G401.6 (cell line): ENCODE results near the gene KITLG.
"Not testable (repeated sequence)": the region's sequence is repeated elsewhere in the genome, so short reads cannot be mapped to it uniquely, and the experiment has no call there.

Experiments used
- FAIRE-seq: peaks from 2 replicates; lab custom pipeline; 2012; peaks lifted over from hg19 to GRCh38; lab: Jason Lieb, UNC

The KITLG gene, protein sequence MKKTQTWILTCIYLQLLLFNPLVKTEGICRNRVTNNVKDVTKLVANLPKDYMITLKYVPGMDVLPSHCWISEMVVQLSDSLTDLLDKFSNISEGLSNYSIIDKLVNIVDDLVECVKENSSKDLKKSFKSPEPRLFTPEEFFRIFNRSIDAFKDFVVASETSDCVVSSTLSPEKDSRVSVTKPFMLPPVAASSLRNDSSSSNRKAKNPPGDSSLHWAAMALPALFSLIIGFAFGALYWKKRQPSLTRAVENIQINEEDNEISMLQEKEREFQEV

DNA sequence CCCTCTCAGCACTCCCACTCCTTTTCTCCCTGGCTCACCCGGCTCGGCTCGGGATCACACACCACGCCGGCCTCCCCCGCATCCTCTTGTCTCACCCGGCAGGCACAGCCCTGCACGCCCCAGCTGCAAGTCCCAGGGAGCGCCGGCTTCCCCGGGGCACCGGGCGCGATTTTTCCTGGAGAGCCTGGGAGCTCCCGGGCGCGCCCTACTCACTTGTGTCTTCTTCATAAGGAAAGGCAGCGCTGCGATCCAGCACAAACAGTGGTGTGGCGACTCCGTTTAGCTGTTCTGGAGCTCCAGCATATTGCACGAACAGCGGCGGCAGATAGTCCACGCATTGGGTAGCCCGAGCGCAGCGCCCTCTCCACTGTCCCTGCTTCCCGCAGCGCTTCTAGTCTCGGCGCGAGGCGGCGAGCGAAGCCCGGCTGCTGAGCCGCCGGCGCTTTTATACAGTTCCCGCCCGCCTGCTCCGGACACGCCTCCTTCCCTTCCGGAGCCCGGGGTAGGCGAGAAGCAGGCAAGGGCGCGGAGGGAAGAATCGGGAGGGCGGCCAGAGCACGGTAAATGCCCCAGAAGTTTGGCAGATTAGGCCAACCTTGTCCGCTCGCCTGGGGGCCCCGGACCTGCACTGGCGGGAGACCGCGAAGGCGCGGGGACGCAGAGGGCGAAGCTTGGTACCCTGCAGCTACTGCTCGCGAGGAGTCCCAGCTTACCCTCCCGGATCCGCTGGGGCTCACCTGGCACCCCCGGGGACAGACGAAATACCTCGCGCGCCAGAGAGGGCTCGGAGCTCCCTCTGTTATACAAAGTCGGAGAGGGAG, at the start of gene KITLG:
Gene KITLG (minus strand): TSS at position 421 of the 821 bp plus-strand sequence. CDS start 193 bp downstream, at position 228.
- no peak for FAIRE-seq

DNA sequence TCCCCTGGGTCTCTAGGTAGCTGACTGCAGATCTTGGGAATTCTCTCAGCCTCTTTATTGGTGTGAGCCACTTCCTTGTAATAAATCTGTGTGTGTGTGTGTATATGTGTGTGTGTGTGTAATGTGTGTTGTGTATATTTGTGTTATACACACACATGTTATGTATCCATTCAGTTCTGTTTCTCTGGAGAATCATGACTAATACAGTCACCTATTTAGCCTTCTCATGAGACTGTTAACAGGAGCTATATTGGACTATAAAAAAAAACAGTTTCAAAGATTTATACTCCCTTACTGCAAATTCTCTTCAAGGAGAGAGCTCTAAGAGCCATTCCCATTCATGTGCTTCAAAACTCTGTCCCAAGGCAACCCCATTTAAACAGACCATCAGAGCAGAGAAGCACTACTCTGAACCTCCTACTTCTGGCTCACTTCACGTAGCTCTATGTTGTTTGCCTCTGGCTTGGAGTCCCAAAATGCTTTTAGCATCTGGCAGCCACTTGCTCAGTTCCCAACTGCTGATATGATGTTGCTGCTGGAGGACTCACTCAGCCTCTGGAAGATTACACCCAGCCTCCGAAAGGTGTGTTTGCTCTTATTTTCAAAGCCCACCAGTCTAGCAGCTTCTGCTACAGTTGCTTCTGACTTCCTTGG, 48.7 kb upstream of the KITLG start:
- FAIRE-seq: no peak

DNA sequence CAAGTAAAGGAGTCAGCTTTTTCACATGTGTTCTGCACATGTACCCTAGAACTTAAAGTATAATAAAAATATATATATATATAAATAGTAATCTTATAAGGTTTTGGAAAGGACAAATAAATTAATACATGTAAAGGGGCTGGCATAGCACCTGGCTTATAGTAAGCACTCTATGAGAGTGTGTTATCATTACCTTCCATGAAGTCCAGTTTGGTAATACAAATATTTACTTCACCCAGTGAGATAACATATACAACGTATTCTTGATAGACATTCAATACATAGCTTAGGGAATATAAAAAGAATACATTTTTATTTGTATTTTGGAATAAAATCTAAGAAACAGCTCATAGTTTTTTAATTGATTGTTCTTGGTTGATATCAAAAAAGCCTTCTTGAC, 47.8 kb upstream of the KITLG start:
- FAIRE-seq: not testable (repeated sequence)

DNA sequence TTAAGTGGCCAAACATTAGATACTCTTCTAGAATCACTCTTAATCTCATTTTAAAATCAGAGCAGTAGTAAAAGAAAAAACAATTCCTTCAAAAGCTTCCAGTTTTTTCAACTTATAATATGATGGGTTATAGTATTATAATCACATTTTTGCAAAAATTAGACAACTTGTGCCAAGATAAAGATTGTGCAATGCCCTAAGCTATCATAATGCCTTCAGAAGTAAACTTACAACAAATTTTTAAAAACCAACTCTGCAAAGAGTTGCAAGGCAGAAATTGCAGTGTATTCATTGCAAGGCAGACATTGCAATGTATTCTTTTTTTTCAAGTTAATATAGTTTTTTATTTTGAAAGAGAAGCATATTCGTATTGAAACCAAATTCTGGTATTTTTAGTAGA, 47.2 kb upstream of the KITLG start:
- no peak for FAIRE-seq

DNA sequence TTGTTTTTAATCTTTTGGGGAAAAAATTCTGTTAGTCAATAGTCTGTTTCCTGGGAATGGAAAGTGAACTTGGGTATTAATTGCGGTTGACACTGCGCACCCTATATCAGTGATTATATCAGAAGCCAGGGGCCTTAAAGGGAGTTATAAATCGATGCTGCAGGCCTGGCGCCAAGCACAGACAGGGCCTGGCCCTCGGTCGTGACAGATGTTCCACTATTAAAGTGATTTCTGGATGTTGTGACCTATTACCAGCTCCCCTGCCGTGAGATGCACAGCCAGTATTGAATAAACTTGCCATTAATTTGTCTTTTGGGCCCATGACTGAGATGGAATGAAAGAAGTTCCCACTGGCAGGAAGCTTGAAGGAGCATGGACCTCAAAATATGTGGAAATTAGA, 45.1 kb upstream of the KITLG start:
- FAIRE-seq: no peak

DNA sequence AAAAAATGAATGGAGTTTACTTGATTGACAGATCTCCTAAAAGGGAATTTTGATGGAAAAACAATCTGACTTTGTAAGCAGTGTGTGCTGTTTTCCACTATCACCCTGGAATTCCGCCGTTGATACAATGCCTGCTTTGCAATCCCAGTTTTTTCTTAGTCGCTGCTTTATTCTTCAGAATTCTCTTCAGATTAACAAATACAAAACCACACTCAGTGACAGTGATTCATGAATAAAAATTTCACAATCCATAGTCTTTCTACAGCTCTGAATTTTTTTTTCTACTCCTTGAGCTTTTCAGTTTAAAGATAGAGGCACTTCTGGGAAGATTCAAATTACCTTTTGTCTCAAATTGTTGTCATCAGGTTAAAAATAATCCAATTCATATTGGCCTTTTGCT, 44.6 kb upstream of the KITLG start:
- FAIRE-seq: no peak

DNA sequence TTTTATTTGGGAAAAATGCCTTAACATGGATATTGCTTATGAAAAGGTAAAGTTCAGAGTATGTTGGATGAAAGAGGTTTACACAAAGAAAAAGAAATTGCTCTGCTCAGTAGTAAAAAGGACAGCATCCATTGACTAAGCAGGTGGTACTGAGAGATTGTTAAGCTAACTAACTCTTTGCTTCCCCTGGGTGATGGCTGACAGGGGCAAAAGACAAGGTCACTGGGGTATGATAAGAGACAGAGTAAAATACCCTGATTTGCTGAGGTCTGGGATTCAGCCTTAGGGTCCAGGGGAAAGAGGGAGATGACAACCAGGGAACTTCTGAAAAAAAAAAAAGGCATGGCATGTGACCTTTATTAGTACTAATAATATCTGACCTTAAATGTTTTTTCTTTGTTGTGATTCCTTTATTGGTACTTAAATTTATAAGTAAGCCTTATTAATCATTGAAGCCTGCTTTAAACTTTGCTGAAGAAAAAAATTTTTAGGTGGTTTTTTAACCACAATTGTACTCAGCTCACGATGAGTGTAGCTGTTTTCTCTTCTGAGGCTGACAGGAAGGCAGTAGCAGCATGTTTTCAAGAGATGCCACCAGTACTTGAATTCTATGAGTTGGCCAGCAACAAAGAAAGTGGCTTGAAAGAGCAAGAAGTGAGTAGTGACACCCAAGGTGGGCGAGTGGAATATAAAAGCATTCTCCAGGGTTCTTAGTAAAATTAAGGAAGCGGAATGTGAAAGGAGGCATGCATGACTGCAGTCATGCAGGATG, 43.7 kb upstream of the KITLG start:
- FAIRE-seq: no peak

DNA sequence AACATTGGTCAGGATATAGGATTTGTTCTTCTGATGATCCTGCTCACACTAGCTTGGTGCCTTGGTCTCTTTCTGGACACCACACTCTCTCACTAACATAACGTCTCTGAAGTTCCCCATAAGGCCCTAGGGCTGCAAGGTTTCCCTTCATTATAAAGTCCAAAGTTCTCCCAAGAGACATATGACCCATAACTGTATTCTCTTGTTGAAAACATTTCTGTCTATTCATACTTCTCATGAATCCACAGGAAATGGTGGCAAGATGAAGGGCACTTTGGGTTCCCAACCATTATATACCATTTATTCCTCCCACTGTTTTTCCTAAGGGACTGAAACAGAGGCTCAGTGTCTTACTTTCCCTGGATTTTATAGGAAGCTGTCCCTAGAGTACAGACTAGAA, 37.1 kb upstream of the KITLG start:
- no peak for FAIRE-seq

DNA sequence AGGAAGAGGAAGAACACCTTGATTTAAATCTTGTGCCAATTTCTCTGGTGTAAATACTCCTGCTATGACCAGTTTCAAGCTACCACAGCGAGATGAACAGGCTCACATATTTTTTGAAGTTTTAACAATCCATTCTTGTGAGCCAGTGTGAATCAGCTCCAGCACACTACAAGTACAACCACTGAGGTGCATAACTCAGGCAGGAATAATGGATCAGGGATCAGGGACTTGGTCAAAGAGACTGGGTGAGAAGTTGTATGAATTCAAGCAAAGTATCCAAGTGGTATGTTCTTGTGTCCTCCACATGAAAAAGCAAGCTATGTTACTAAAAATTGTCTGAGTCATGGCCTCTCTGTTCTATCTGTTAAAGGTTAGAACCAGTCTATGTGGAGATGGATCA, 35.2 kb upstream of the KITLG start:
- FAIRE-seq: no peak

DNA sequence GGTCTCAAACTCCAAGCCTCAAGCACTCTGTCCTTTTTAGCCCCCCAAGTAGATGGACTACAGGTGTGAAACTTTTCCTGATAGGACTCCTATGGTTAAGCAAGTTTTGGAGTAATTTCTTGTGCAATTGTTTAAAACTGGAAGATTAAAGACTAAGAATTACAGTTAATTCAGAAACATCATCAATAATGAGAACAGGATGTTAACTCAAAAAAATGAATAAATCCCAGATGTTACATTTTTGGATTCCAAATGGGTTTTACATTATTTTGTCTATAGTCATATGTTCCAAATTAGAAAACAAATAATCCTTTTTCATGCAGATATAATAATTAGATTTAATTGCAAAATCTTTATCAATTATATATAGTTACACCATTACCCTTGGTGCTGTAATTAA, 24.4 kb upstream of the KITLG start:
- no peak for FAIRE-seq

DNA sequence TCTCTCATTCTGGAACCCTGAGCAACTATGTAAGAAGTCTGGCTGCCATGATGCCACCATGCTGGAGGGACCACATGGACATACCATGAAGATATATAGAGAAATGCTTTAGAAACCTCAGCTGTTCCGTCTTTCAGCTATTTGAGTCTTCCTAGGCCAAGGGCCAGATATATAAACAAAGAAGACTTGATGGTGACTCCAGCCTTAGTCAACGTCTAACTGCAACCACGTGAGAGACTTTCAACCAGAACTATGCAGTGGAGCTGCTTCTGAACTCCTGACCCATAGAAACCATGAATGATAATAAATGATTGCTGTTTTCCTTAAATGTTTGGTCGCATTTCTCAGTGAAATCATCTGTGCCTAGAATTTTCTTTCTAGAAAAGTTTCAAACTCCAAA, 20.0 kb upstream of the KITLG start:
- no peak for FAIRE-seq

DNA sequence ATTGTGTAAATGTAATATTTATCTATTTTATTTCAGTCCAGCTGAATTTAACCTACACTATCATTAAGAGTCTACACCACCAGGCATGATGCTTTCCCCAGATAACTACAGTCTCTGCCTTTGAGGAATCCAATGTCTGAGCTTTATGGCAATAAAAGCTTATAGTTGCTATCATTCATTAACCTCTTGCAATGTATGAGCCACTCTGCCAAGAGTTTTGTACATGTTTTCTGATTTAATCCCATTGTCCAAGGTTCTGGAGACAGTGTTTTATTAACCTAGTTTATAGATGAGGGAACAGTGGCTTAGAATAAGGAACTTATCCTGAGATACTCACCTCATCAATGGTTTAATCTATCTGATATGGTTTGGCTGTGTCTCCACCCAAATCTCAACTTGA, 17.1 kb upstream of the KITLG start:
- no peak for FAIRE-seq

DNA sequence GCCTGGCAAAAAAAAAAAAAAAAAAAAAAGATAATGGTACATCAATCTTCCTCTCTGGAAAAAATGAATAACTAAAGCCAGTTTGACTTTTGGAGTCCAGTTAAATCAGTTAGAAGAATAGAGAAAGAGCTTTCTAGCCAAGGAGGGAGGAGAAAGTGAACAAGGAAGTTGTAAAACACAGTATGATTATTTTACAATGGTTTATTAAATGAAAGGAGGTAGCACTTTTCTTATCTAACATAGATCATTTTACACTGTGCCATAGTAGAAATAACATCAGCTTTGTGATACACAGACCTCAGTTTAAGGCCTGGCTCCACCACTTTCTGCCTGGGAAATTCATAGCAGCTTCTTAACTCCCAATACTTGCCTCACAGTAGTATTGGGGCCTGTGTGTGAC, 15.4 kb upstream of the KITLG start:
- no peak for FAIRE-seq

DNA sequence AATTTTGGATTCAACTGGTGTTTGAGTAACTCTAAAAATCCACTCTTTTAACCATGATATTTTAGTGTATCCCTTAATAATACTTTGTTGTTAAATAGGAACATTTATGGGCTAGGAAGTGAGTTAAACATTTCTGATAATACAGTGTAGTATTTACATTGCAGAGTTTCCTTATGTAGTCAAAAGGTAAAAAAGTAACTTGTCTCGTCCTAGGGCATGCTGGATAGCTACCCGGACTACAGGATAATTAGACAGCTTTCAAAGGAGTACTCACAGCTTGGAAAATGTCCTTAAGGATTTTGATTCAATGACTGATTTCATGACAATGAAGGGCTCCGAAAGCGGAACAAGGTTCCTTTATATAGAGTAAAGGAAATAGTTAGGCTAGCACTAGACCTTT, 14.5 kb upstream of the KITLG start:
- FAIRE-seq: no peak

DNA sequence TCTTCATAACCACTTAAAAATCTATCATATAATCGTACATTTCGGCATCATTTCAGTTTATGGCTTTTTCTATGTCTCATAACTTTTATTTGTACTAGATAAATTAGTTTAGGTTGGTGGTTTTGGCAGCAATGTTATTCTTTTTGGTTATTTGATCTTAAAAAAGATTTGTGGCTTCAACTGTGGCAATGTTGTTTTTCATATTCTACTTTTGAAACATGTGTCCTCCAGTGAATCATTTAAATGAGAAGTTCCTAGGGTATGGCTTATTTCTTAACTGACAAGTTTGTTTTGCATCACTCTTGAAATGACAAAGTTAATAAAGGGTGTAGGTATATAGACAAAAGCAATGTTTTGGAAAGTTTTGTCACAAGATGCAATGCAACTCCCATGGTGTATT, 11.1 kb upstream of the KITLG start:
- no peak for FAIRE-seq

DNA sequence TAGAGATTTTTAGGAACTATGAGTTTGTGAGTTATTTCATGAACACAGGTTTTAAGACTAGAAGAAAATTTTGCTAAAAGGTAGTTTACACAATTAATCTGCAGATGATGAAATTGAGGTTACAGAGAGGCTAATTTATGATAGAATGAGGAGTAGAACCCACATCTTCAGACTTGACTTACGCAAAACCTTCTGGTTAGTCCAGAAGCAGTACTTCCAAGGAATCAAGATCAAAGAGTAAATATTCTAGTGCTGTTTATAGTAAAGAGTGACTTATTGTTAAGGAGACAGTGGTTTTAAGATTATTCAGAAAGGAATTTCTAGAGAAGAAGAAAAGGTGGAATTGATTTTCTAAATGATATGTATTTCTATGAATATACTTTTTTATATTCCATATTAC, 10.6 kb upstream of the KITLG start:
- FAIRE-seq: no peak

DNA sequence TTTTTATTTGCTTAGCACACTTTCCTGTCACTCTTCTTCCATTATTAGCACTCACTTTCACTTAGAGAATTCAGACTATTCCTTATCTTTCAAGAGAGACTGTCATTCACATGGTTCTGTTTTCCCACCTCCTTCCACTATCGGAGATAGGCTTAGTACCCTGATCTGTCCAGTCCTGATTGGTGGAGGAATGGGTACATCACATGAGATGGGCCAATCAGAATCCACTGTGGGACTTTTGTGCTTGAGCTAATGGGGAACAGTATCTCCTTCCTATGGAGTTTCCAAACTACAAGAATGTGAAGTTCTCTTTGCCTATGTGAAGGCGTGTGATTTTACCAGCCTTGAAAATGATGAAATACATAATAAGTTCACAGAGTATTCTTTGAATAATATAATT, 4.8 kb upstream of the KITLG start:
- no peak for FAIRE-seq

DNA sequence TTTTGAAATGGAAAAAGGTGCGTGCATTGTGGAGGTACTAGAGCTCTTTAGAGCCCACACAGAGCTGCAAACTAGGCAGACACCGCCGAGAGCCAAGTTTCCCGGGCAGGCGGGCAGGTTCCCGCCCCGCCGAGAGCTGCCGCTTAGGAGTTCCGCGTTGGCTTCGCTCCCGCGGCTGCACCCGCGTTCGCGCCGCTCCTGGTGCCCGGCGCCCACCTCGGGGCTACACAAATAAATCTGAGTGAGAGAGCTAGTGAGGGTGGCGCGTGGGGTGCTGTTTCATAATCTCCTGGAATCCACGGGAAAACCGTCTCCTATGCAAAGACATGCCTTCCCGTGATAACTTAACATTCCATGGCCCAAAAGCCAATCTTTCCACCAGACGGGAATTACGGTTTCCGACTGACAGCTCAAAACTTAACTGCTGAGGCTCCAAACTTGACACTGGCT, 645 bp downstream of the KITLG start:
- FAIRE-seq: no peak

DNA sequence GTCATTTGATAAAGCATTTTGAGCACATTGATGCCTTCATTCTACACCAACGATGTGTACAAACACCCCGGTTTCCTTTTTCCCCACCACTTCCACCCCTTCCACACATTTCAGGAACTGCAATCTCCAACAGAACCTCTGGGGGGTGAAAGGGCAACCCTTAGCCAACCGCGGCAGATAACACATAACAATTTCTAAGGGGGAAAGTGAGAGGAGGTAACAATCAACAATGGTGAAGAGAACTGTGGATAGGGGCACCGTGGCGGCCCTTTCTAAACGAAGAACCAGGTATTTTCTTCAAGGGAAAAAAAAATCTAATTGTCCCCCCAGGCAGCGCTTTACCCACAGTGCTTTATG, 1.1 kb downstream of the KITLG start:
- no peak for FAIRE-seq

DNA sequence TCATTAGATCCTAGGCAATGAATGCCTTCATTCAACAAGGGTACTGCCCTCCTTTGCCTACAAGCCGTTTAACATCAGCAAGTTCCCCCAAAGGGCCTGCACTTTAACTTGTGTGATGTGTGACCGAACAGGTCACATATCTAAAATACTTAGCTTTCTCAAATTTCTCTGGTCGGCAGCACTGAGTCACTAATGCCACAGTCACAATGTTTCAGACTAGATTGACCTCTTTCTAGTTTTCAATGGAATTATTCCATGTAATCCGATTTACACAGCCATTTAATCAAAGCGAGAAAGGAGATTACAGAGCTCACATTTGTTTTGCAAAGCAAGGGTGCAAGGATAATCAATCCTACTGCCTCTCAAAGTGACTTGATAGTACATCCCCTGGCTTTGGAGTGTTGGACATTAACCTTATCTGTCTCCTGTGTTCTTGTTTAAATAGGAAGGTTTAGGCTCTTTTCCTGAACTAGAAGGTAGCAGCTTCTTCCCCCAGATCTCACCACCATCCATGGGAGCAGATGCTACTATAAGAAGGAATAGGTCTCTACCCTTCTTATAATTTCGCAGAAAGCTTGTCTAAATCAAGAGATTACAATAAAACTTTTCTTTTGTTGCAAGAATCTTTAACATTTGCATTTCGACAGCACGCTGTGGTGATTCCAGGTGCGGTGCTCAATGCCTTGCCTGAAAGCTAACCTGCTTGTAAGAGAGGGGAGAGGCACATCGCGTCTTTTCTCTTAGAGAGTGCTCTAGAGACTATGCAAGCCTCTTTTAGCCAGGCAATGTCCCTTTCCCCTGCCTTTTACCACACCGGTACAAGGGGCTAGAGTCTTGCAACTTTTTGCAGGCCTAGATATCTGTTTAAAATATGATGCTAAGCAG, 1.8 kb downstream of the KITLG start:
- no peak for FAIRE-seq

DNA sequence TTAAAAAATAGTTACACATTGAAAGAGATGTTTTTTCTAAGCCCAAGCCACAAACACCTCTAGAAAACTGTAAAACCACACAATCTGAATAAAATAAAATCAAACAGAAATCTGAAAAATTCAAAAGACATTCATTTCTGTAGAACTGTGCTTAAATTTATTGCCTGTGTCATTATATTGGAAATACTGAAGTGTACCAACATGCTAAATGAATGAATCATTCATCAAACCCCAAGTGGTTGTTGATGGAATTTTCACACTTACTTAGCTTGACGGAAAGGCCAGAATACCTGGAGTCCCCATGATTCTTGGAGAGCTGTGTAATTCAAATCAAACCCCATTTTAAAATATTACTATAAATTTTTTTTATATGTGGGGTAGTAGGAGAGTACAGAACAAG, 2.7 kb downstream of the KITLG start:
- no peak for FAIRE-seq

DNA sequence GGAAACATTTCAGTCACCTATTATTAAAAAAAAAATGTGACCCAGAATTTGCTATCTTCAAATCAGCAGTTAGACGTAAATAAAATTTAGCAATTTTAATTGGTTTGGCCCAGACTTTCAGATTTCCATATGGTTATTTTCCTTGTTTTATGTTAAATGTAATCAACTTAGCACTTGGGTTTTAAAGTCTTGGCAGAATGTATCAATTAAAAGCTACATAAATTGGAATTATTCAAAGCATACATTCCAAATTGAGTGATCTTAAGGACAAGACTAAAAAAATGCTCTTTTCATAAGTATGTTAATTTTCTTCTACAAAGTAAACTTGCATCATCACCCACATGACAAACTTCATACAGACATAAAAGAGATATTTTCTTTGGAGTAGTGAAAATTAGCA, 3.4 kb downstream of the KITLG start:
- FAIRE-seq: no peak
